HepG2 (cell line): ENCODE measurements around the gene LATS2. TPM values are rescaled to one million over a fixed set of nuclear protein-coding genes. Genes with fewer than 3 reads are reported as not detected.

Experiments
- CREM ChIP-seq, 2 experiments: sonication (generic) in 1 of 2; formaldehyde crosslinking in 1 of 2; IDR thresholded peaks; 2 replicates each; pipeline versions ENCODE4 v1.4.0 to v1.6.1; 2016 to 2020; ENCODE audit warnings: antibody characterized with exemption in 1 of 2, mild to moderate bottlenecking in 1 of 2, missing genetic modification reagents in 1 of 2
- ETV5 ChIP-seq: IDR thresholded peaks from 2 replicates; pipeline ENCODE4 v1.6.1; 2018; ENCODE audit warnings: missing biosample characterization, missing genetic modification reagents, inconsistent platforms, borderline replicate concordance
- FOXC1 ChIP-seq: sonication (generic); formaldehyde crosslinking; IDR thresholded peaks from 2 replicates; pipeline ENCODE4 v1.8.0; 2022; ENCODE audit warnings: mild to moderate bottlenecking, missing genetic modification reagents, borderline replicate concordance
- GZF1 ChIP-seq: sonication (generic); formaldehyde crosslinking; IDR thresholded peaks from 2 replicates; pipeline ENCODE4 v1.5.1; 2020; ENCODE audit warnings: mild to moderate bottlenecking, missing genetic modification reagents
- HNF1A ChIP-seq, 2 experiments: sonication (generic) in 1 of 2; formaldehyde crosslinking in 1 of 2; IDR thresholded peaks; 2 replicates each; pipeline versions ENCODE4 v1.4.0 to v1.6.1; 2016 to 2020; ENCODE audit warnings: borderline replicate concordance in 1 of 2, low read depth in 1 of 2, mild to moderate bottlenecking in 1 of 2, missing genetic modification reagents in 1 of 2
- MTA1 ChIP-seq: sonication (generic); formaldehyde crosslinking; IDR thresholded peaks from 2 replicates; pipeline ENCODE4 v1.4.0; 2020; ENCODE audit warnings: missing genetic modification reagents, mild to moderate bottlenecking, borderline replicate concordance
- MYC ChIP-seq: sonication (generic); formaldehyde crosslinking; IDR thresholded peaks from 2 replicates; pipeline ENCODE4 v1.9.0; 2021; ENCODE audit warnings: missing genetic modification reagents, borderline replicate concordance
- PRPF4 ChIP-seq: fragments of 200-400 bp; formaldehyde crosslinking; IDR thresholded peaks from 2 replicates; pipeline ENCODE4 v1.6.1; 2016; ENCODE audit warnings: low read length, low read depth; ENCODE audit not compliant: poor library complexity, severe bottlenecking
- SAP130 ChIP-seq: IDR thresholded peaks from 2 replicates; pipeline ENCODE4 v1.6.1; 2016; ENCODE audit warnings: low read depth
- TSC22D2 ChIP-seq: sonication (generic); formaldehyde crosslinking; IDR thresholded peaks from 2 replicates; pipeline ENCODE4 v1.5.1; 2020; ENCODE audit warnings: missing genetic modification reagents, mild to moderate bottlenecking, borderline replicate concordance
- ZBTB26 ChIP-seq: IDR thresholded peaks from 2 replicates; pipeline ENCODE4 v1.6.1; 2016; ENCODE audit warnings: missing compliant biosample characterization, missing genetic modification reagents, borderline replicate concordance
- ZBTB34 ChIP-seq: sonication (generic); formaldehyde crosslinking; IDR thresholded peaks from 2 replicates; pipeline ENCODE4 v1.8.0; 2022; ENCODE audit warnings: mild to moderate bottlenecking, missing genetic modification reagents
- ZFP36 ChIP-seq: fragments of 150-350 bp; IDR thresholded peaks from 2 replicates; pipeline ENCODE4 v1.6.1; 2018; ENCODE audit warnings: borderline replicate concordance, low read length, low read depth; ENCODE audit not compliant: partially characterized antibody
- ZNF160 ChIP-seq: sonication (generic); formaldehyde crosslinking; IDR thresholded peaks from 2 replicates; pipeline ENCODE4 v1.8.0; 2022; ENCODE audit warnings: mild to moderate bottlenecking, inconsistent platforms, missing genetic modification reagents
- ZNF180 ChIP-seq: sonication (generic); formaldehyde crosslinking; IDR thresholded peaks from 2 replicates; pipeline ENCODE4 v1.4.0; 2020; ENCODE audit warnings: low read depth, missing genetic modification reagents, borderline replicate concordance
- ZNF207 ChIP-seq: fragments of 450-650 bp; IDR thresholded peaks from 2 replicates; pipeline ENCODE4 v1.6.1; 2016; ENCODE audit warnings: antibody characterized with exemption, borderline replicate concordance
- ZNF354B ChIP-seq: sonication (generic); formaldehyde crosslinking; IDR thresholded peaks from 2 replicates; pipeline ENCODE4 v1.8.0; 2022; ENCODE audit warnings: mild to moderate bottlenecking, missing genetic modification reagents
- ZNF441 ChIP-seq: sonication (generic); formaldehyde crosslinking; IDR thresholded peaks from 2 replicates; pipeline ENCODE4 v1.7.0; 2021; ENCODE audit warnings: missing genetic modification reagents, borderline replicate concordance
- ZNF496 ChIP-seq: sonication (generic); formaldehyde crosslinking; IDR thresholded peaks from 2 replicates; pipeline ENCODE4 v1.8.1; 2023; ENCODE audit warnings: mild to moderate bottlenecking, moderate library complexity, missing genetic modification reagents; ENCODE audit not compliant: insufficient replicate concordance
- ZNF564 ChIP-seq: sonication (generic); formaldehyde crosslinking; IDR thresholded peaks from 2 replicates; pipeline ENCODE4 v1.8.1; 2023; ENCODE audit warnings: mild to moderate bottlenecking, missing genetic modification reagents
- ZNF780A ChIP-seq: sonication (generic); formaldehyde crosslinking; IDR thresholded peaks from 2 replicates; pipeline ENCODE4 v1.8.0; 2022; ENCODE audit warnings: mild to moderate bottlenecking, missing genetic modification reagents, moderate library complexity
- ZNF790 ChIP-seq: sonication (generic); formaldehyde crosslinking; IDR thresholded peaks from 2 replicates; pipeline ENCODE4 v1.8.0; 2022; ENCODE audit warnings: missing genetic modification reagents, mild to moderate bottlenecking, borderline replicate concordance
- polyA plus RNA-seq, 8 experiments: library from polyadenylated mRNA; depleted of rRNA in 3 of 8; stranded (reverse) in 7 of 8; unstranded in 1 of 8; fragments of >200 nt; fragmentation: Illumina TruSeq in 4 of 8; extraction: Trizol in 4 of 8; gene quantifications; 2 replicates each; pipeline versions ENCODE4 v1.2.1 to v1.2.3, GENCODE V29; 2011 to 2016; ENCODE audit warnings: low read depth in 4 of 8, missing spikeins in 1 of 8, mixed read lengths in 1 of 8; ENCODE audit not compliant: insufficient read depth in 1 of 8
- total RNA-seq, 5 experiments: library from RNA; depleted of rRNA; stranded (reverse); fragments of >200 nt; fragmentation: Illumina TruSeq; extraction: Trizol; gene quantifications; 2 replicates each; pipeline ENCODE4 v1.2.3, GENCODE V29; 2016; ENCODE audit warnings: low read depth in 1 of 5

Gene LATS2
- total and polyA plus RNA-seq, 2 of the 13 experiments (the other 11 are each of a cell fraction or from before 2014, with no cell fraction given): 7.3 to 8.5 TPM

GRCh38 chr13:20953245-20953931 lies 108.0 kb downstream of the LATS2 start (continued):
- no peak for TF ChIP-seq ZNF790
- TF ChIP-seq ZNF564 (CRISPR knock-in tag): peak; percentile 34; the same call in 1 of the 2 replicates
- TF ChIP-seq ZBTB26: no peak
- TF ChIP-seq ZNF780A: 0 out of 2 replicates have a peak, but pooled peaks have one; percentile 41
- TF ChIP-seq FOXC1 (CRISPR knock-in tag): 0 out of 2 replicates have a peak, but pooled peaks have one; percentile 16
- peak; percentile 87 for TF ChIP-seq CREM (IDR thresholded peaks at IDR 0.05)
- TF ChIP-seq CREM (CRISPR knock-in tag; IDR thresholded peaks at IDR 0.05): no peak
- no peak for TF ChIP-seq GZF1 (CRISPR knock-in tag)
- no peak for TF ChIP-seq ZNF207
- TF ChIP-seq MYC (CRISPR knock-in tag): peak; percentile 13; the same call in 1 of the 2 replicates
- no peak for TF ChIP-seq ZNF180 (CRISPR knock-in tag)
- TF ChIP-seq ZFP36: no peak
- TF ChIP-seq ZNF441 (CRISPR knock-in tag): 0 out of 2 replicates have a peak, but pooled peaks have one; percentile 18
- TF ChIP-seq TSC22D2 (CRISPR knock-in tag): no peak
- TF ChIP-seq HNF1A (IDR thresholded peaks at IDR 0.05; ENCODE audit: low read depth): peak; percentile 73
- TF ChIP-seq HNF1A (CRISPR knock-in tag; IDR thresholded peaks at IDR 0.05; ENCODE audit: borderline replicate concordance): peak; percentile 89; the same call in 1 of the 2 replicates
- TF ChIP-seq ZNF496: no peak
- no peak for TF ChIP-seq MTA1
- peak; percentile 74 for TF ChIP-seq SAP130
- TF ChIP-seq ZNF160: no peak
- TF ChIP-seq ZNF354B (CRISPR knock-in tag): no peak
- peak; percentile 28; the same call in 1 of the 2 replicates for TF ChIP-seq ETV5 (CRISPR knock-in tag)
- peak; percentile 74; the same call in 1 of the 2 replicates for TF ChIP-seq ZBTB34 (CRISPR knock-in tag)
- TF ChIP-seq PRPF4: no peak
